T-helper 1 cell treated with Interleukin-12 subunit alpha and Interleukin-12 subunit beta and Interleukin-4 antibody, amounts not matched to agents 30 ng/mL and 1 ng/mL, for 36 hours (primary cell): ENCODE results near the gene CRELD2. TPM values are rescaled to one million over a fixed set of nuclear protein-coding genes. Genes with fewer than 3 reads are reported as not detected.

Experiments used
- intact Hi-C: fragments of 100-400 bp; cut with micrococcal nuclease; formaldehyde crosslinking; loops from one replicate; pipeline ENCODE4 v1.15.1; 2024
- total RNA-seq: library from RNA; stranded (reverse); gene quantifications from 2 replicates; pipeline ENCODE4 v1.2.3, GENCODE V29; 2022

The CRELD2 gene
- total RNA-seq, 1 donor from 2014 or later: 97.2 TPM

- intact Hi-C loops: loop anchor here (5.0 kb wide), 1 partner anchor 563 kb away; the partner anchor contains the start of gene SCO2
Observed at GRCh38 chr22:49964136-49965090, 46.0 kb downstream of the CRELD2 start.

GRCh38 chr22:49965091-49966040 is 46.9 kb downstream of the CRELD2 start:
- intact Hi-C loops: no loop called here

GRCh38 chr22:49966041-49966773 is 47.8 kb downstream of the CRELD2 start:
- intact Hi-C loops: no loop called here

- intact Hi-C loops: no loop called here
Observed at GRCh38 chr22:49966774-49967705, 48.6 kb downstream of the CRELD2 start.

- intact Hi-C loops: no loop called here
Observed at GRCh38 chr22:49967706-49968208, 49.3 kb downstream of the CRELD2 start.

GRCh38 chr22:49968313-49968830 is 49.9 kb downstream of the CRELD2 start:
- intact Hi-C loops: no loop called here

GRCh38 chr22:49968831-49969661 is 50.6 kb downstream of the CRELD2 start:
- intact Hi-C loops: no loop called here

- intact Hi-C loops: loop anchor here (2.0 to 10.0 kb wide), 4 partner anchors 33 to 232 kb away; partner anchors contain the start of gene SELENOO
Observed at GRCh38 chr22:49969751-49970527, 51.5 kb downstream of the CRELD2 start.

GRCh38 chr22:49970528-49971231 is 52.2 kb downstream of the CRELD2 start:
- intact Hi-C loops: loop anchor here (2.0 to 10.0 kb wide), 4 partner anchors 34 to 232 kb away; partner anchors contain the start of gene SELENOO

- intact Hi-C loops: loop anchor here (2.0 to 10.0 kb wide), 4 partner anchors 35 to 231 kb away; partner anchors contain the start of gene SELENOO
Observed at GRCh38 chr22:49971232-49972162, 53.1 kb downstream of the CRELD2 start.

GRCh38 chr22:49972163-49973017 is 54.0 kb downstream of the CRELD2 start:
- intact Hi-C loops: loop anchor here (5.0 to 10.0 kb wide), 2 partner anchors 62 to 230 kb away; partner anchors contain the start of gene SELENOO

GRCh38 chr22:49973018-49973961 is 54.9 kb downstream of the CRELD2 start:
- intact Hi-C loops: loop anchor here (5.0 to 10.0 kb wide), 2 partner anchors 62 to 229 kb away; partner anchors contain the start of gene SELENOO
